NCI-H1436 treated with DMSO at 0.1 percent for 48 hours (cell line): ENCODE data around the gene PKM.
"Not testable (repeated sequence)": the region's sequence is repeated elsewhere in the genome, so short reads cannot be mapped to it uniquely, and the experiment has no call there.

ENCODE experiments used
- DNase-seq: peaks from one replicate; lab custom pipeline; 2025; lab: John Stamatoyannopoulos, UW

The PKM gene

DNA sequence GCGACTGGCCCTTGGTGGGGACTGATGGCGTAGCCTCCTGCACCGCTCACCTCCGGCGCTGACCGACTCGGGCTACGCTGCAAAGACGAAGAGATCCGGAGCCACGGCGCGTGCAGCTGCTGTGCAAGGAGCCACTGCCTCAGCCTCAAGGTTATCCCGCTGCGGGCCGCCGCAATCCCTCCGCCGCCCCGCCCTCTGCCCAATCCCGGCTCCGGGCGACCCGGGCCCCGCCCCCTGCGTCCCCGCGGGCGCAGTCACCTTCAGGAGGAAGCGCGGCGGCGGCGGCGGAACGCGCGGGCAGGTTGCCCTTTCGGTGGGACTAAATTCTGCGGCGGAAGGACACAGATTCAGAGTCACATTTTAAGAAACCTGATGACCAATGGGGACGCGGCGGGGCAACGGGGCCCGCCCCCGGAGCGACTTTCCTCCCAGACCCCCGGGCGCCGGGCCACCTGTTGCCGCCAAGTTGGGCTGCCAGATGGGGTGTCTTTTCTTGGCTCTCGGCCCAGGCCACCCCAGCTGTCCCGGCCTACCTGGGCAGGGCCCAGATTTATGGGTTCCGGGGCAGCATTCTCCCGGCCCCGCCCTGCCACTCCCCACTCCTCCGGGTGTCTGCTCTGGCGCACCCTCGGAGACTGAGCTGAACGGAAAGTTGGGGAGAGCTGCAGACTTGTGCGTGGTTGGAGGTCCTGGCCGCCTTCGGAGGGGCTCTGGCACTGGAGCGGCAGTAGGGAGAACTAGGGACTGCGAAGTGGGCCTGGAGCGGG, at the start of gene PKM:
Gene PKM (minus strand): TSS at position 125 of the 767 bp plus-strand sequence. CDS start 12,093 bp downstream, outside the sequence.
- peak; percentile 84 for DNase-seq

DNA sequence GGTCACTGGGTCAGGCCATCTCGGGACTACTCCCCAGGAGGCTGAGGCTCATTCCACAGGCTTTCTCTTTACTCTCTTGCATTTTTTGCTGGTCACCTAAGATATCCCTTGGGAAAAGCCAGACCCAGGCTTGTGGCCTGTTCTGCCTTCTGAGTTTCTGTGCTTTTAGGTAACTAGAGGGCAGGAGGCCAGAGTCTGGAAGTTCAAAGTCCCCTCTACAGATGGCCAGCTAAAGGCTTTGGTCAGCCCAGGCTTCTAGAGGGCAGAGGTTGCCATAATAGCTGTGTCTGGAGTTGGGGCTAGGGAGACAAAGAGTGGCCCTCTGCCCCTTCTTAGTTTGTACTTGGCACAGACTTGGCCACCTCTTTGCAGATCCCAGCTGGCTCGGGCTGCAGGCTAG, 49.8 kb upstream of the PKM start:
- no peak for DNase-seq

DNA sequence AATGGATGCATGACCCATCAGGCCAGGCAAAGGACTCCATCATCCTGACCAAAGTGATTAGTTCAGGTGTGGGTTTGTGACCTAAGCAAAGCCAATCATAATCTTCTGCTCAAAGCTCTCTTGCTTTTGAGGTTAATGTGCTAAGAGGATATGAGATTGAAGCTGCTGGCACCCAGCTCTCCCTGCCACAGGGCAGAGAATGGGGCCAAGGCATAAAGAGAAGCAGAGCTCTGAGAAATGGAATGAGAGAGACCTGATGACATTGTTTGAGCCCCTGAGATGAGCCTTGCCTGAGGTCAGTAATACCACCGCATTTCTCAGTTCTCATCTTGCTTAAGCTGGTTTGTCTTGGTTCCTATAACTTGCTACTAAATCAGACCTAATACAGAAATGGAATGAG, 47.7 kb upstream of the PKM start:
- no peak for DNase-seq

DNA sequence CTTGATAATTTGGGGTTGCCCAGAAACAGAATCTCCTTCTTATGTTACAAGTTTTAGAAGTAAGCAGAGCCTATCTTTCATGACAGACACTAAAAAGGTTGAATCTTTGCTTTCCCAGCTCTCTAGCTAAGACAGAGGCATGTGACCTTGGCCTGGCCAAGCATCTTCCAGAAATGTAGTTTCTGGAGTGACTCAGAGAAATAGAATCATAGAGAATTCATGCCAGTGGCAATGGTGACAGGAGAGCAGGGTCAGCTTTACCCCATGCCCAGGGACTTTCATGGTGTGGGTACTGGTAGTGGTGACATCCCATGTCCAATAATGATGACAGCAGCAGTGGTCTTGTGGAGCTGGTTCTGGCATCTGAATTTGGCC, 45.3 kb upstream of the PKM start:
- DNase-seq: no peak

DNA sequence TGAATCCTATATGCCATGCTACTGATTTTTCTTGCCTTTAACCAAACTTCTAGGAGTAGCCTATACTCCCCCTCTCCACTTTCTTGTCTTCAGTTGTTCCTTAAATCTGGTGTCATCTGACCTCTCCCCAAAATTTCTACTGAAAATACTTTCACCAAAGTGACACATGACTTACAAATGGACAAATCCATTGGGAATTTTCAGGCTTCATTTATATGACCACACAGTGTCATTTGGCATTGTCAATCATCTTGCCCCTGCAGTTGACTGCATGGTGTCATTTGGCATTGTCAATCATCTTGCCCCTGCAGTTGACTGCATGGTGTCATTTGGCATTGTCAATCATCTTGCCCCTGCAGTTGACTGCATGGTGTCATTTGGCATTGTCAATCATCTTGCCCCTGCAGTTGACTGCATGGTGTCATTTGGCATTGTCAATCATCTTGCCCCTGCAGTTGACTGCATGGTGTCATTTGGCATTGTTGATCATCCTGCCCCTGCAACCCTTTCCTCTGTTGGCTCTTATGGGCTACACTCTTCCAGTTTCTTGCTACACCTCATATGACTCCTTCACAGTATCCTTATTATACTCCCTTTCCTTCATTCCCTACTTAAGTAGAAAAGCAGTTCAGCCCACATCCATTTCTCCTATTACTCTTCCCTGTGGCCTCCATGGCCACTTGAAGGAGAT, 44.8 kb upstream of the PKM start:
- DNase-seq: not testable (repeated sequence)

DNA sequence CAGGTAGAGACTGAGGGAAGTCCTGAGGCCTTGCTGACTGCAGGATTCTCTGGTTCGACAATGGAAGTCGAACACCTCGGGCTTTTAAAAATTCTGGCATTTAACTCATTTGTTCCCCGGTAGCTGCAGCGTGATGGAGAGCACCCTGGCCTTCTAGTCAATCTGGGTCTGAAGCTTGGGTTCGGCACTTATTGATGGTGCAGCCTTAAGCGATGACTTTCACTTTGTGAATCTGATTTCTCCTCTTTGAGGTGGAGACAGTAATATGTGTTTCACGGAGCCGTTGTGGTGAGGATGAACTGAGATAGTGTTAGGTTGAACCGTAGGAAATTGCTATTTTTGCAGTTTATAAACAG, 42.0 kb upstream of the PKM start:
- DNase-seq: no peak

DNA sequence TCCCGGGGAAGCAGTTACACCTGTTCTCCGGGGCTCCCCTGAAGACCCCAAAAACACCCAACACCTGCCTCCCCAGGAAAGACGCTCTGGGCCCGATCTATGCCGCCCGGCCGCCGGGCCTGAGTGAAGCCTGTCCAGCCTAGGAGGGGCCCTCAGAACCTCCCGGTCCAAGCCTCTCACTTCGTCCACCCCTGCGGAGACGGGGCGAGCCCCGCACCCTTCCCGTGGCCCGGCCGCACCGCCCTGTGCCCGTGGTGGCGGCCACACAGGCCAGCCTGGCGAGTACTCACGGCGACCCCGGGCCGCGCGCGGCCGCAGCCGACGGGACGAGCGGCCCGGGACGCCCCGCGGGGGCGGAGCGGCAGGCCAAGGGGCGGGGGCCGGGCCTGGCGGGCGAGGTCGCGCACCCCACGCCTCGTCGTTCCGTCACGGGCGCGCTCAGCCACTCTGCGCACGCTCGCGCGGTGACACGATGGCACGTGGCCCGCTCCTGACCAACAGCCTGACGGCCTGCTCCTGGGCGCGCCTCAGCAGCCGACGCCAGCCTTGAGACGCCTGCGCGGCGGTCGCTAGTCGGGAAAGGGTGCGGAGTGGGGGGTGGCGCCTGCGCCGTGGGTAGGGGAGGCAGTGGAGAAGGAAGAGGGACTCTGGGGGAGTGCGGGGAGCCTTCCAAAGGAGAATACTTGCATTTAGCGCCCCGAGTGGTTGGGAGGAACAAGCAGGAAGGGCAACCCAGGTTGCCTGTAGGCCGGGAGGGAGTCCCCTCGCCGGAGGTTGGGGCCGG, 41.4 kb upstream of the PKM start, which contains the start of gene PARP6:
Gene PARP6 (minus strand): TSS at position 342 of the 784 bp plus-strand sequence. CDS start 5,077 bp downstream, outside the sequence.
- peak; percentile 68 for DNase-seq

DNA sequence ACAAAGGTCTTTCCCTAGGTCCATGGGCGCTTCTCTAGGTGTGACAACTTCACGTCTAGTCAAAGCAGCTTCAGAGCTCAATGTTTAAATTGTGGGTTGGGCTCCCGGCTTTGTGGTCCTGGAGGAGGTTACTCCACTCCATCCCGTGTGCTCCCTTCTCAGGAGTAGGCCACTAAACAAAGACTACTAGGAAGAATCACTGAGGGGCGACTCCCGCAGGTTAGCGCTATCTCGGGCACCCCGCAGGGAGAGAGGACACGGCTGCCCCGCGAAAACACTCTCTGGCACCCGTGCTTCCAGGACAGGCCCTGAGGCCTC, 40.9 kb upstream of the PKM start:
- DNase-seq: no peak

DNA sequence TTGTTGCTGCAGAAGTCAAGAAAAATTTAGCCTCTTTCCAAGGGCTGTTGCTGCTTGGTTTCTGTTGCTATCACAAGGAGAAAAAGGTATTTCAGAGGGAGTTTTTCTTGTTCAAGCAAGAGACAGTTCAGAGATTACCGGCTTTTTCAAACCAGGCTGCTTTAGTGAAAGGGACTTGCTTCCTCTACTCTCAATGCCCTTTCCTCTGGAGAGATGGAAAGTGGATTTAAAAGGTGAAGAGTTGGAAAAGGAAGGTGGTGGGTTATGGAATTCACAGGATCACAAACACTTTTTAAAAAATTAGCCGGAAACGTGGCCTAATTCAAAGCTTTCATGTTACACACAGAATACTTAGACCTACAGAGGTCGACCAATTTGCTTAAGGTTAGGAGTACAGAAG, 40.2 kb upstream of the PKM start:
- no peak for DNase-seq

DNA sequence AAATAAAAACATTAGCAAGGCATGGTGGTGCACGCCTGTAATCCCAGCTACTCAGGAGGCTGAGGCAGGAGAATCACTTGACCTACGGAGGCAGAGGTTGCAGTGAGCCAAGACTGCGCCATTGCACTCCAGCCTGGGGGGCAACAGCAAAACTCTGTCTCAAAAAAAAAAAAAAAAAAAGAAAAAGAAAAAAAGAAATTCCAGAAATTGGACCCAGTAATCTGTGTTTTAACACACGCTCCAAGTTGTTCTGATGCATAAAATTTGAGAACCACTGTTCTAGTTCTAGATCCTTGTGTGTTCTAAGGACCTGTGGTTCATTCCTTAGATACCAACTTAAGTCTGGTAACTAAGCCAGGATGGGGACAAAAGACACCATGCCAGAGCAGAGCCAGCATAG, 38.7 kb upstream of the PKM start:
- no peak for DNase-seq

DNA sequence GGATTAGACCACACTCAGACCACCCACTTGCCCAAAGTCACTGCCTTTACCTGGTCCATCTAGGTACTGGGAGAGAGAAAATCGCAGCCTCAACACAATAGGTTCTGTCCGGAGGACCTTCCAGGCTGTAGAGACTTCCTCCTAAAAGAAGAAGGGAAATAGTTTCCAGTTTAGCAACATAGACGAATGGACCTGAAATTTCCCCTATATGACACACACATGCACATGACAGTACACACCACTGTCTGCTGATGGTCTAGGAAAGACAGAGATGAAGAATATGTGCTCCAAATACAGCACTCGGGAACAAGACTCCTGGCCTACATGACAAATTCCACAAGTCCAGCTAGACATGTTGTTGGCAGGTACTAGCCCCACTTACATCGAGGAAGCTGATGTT, 34.0 kb upstream of the PKM start:
- no peak for DNase-seq

DNA sequence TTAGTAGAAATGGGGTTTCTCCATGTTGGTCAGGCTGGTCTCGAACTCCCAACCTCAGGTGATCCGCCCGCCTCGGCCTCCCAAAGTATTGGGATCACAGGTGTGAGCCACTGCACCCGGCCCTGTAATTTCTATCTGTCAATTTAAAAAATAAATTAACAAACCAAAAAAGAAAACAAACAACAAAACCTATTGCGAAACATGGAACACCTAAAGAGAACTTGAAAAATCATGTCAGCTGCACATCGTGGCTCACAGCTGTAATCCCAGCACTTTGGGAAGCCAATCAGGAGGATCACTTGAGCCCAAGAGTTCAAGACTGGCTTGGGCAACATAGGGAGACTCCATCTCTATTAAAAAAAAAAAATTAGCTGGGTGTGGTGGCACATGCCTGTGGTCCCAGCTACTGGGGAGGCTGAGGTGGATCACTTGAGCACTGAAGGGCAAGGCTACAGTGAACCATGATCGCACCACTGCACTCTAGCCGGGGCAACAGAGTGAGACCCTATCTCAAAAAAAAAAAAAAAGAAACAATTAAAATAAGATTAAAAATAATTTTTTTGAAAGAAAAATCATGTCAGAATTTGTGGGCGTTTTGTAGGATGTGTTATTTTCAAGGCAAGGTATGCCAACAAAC, 21.8 kb upstream of the PKM start:
- no peak for DNase-seq

DNA sequence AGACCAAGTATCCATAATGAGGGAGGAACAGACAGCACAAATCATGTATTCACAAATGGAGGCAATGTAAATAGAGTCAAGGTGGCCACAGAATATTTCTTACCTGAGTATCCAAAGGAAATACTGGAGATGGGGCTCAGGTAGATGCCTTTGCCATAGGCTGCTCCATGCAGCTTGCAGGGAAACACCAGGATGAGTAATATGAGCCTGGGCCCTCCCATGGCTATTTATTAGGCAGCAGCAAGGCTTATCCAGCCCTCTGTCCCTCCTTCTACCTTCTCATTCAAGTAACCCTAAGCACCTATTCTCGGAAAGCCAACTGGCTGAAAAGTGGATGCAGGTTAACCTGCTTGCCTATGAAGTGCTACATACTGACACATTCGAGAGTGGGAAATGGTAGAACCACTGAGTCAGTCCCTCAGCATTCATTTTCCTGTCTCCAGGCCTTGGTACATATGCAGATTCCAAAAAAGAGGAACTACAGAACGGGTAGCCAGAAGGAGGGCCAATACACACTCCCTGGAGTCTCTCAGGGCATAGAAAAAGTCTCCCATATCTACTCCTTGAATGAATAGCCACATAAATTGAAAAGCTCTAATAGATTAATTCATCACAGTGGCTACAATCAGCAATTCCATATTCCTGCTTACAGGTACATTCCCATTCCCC, 18.3 kb upstream of the PKM start:
- DNase-seq: no peak

DNA sequence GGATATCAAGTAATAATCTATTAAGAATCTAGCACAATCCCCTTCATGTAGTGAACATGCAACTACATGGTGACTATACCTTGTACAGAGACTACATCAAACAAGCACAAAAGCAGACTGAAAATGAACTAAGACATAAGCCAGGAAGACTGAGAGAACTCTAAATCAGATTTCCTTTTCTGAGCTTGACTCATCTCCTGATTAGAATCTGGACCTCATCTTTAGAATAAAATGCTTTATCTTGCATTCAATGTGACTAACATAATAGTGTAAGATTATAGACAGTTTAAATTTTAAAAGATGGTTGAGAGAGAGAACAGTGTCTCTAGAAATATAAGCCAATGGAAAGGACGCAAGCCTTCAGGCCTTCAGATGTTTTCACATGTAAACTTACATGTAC, 17.5 kb upstream of the PKM start:
- no peak for DNase-seq

DNA sequence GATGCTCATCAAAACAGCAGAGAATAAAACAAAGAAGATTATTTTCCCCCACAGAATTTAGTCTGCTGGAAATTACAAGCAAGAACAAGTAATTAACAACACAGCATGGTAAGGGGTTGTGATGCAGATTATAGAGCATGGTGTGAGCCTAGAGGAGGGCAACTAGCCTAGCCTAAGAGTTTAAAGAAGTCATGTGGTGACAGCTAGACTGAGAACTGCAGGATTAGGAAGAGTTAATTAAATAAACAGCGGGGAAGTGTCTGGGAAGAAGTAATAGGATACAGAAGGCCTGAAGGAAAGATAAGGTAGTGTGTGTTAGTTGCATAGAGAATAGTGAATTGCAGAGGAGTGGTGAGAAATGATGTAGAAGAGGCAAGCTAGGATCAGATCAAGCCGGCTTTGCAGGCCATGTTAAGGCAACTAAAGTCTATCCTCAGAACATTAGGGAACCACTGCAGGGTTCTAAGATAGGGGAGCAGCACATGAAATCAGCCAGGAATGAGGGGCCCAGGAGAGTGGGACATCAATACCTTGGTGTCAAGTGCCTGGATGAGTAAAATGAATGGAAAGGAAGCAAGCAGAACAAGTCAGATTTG, 11.9 kb upstream of the PKM start:
- no peak for DNase-seq

DNA sequence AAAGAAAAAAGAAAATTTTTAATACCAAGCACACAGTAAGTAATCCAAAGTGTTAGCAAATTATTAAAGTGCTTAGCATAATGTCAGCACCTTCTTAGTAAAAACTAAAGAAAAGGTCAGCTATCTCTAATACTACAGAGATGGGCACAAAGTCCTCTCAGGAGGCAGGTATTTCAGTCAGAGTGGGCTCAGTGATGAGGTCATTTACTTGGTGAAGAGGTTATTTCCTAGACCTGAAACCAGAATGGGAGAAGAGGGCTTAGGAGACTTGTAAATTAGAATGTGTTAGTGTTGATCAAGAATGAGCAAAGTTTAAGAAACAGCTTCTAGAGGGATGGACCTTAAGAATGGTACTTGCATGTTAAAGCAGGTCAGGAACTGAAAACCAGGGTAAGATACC, 8.7 kb upstream of the PKM start:
- DNase-seq: no peak

DNA sequence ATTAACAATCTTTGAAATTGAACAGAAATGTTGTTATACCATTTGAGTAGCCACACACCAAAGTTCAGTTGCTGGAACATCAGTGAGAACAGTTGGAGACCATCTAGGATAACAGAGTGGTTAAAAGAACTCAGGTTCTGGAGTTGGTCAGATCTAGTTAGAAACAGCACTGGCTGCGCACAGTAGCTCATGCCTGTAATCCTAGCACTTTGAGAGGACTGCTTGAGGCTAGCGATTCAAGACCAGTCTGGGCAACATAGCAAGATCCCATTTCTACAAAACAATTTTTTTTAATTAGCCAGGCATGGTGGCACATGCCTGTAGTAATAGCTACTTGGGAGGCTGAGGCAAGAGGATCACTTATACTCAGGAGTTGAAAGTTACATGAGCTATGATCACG, 7.6 kb upstream of the PKM start:
- no peak for DNase-seq

DNA sequence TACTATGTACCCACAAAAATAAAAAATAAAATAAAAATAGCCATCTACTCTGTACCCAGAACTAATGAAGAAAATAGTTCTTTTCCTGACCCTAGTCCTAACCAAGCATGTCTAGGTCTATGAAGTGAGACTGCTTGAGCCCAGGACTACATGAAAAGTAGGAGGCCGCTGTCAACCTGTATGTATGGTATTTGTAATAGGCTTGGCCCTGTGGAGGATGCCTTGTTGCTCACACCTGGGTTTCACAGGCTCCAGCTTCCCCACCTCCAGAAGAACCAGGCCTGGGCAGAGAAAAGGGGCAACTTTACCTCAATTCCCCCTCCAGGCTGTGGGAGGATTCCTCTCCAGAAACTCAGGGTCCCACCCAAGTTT, 6.8 kb upstream of the PKM start:
- no peak for DNase-seq

DNA sequence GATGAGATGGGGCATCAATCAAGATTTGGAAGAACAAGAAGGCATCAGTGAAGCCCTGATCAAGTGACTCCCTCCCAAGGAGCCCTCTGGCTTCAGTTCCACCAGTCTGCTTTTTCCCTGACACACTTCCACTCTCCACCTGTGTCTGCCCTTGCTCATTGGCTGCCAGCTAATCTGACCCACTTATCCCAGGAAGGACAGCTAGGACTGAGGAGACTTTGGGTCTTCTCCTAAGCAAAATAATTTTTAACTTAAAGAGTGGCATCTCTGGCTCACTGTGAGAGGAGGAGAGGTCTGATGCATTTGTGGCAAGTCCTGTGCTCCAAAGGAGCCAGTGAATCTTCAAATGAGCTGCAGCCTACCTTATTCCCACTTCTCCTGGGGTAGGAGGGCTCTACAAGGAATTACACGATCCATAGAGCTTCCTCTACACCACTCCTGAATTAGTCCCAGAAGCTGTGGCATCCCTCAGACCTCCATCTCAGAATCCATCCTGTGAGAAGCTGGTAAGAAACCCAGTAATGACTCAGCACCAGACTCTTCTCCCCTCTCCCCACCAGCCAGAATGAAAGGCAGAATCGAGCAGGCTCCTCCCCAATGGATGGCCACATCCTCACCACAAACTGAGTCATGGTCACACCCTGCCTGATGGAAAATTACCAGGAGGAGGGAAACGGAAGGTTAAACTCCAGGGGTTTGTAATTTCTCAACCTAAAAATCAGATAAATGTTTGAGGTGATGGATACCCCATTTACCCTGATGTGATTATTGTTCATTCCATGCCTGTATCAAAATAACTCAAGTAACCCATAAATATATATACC, 6.3 kb upstream of the PKM start:
- DNase-seq: no peak

DNA sequence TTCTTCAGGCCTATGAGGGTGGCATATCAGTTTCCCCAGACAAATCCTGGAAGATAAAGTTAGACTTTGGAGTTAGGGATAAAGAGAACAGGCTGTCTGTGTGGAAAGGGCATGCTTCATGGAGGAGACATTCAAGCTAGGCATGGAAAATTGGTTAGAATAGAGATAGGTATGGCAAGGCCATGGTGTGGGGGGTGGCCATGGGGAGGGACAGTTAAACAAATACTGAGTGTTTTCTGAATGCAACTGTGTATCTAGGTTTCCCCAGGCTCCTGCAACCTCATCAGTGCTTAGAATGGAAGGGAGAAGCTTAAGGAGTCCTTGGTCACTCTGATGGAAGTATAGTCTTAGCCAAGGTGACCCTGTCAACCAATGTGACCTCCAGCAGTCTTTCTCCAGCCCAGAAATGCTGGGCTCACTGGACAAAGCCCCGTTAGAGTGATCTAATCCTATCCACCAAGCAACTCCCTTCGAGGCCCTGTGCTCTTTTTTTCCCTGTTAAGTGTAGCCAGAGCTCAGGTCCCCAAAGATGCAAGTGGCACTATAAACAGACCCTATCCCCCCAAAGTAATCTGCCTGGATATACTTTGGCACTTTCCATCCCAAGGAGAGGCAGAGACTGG, 5.5 kb upstream of the PKM start:
- no peak for DNase-seq
